ENCODE measurements around the gene ZBTB40. TPM values are rescaled to one million over a fixed set of nuclear protein-coding genes. Genes with fewer than 3 reads are reported as not detected.

ZBTB40 gene
- total RNA-seq, 1 donor from 2014 or later: 17.4 TPM

DNA sequence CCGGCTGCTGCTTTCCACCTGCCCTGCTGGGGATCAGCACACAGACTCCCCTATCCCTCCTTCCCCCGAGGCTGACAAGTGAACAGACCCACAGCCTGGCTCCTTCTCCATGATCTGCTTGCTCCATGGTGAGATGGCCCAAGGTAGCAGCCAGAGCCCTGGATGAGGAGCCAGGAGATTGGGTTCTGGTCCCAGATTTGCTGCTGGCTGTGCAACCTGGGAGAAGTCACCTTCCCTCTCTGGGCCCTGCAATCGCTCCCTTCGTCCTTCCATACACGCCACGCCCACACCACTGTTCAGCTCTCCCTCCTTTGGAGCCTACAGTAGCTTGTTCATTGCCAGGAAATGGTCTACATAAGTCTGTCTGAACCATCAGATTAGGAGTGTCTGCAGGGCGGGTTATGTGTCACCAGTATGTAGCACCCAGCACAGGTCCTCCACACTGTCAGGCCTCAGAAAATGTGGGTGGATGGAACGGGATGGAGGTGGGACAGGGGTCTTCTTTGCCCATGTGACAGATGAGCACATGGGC is 102.4 kb downstream of the ZBTB40 start:
- DNase-seq (ENCODE audit: low spot score): no peak

DNA sequence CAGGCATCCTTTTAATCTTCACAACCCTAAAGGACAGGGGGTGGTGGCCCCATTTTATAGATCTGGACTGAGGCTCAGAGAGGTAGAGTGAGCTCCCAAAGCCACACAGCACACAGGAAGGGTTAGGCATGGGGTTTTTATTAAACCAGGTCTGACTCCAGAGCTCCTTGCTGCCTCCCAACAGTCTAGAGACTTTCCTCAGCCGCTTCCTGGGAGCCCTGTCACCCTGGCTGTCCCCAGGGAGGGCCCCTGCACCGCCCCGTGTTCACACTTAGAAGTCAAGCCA is 103.7 kb downstream of the ZBTB40 start:
- no peak for DNase-seq (ENCODE audit: low spot score)

DNA sequence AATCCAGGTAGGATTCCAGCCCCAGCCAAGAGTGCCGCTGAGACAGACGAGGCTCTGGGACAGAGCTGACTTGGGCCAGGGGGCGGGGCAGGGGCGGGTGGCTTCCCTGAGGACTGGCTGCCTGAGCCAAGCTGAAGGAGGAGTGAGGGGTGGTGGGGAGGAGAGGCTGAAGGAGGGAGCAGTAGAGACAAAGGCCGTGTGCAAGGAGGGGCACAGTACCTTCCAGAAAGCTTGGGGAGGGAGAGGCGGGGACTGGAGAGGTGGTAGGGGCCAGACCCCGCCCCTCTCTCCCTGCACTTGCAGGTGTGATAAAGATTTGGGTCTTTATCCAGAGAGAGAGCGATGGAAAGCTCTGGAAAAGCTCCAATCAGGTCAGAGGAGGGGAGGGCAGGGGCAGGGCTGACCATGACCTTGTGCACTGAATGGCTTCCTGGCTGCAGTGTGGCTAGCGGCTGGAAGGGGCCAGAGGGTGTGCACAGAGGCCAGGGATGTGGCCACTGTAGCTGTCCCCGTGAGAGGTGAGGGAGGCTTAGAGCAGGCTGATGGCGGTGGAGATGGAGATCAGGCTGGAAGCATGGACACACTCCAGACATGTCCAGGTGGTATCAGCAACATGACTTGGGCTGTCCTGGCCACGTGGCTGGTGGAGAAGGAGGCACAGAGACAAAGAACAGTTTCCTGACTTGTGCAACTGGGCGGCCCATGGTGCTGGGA is 104.9 kb downstream of the ZBTB40 start:
- DNase-seq (ENCODE audit: low spot score): no peak

GRCh38 chr1:22557341-22557950 is 105.8 kb downstream of the ZBTB40 start:
- no peak for DNase-seq (ENCODE audit: low spot score)

DNA sequence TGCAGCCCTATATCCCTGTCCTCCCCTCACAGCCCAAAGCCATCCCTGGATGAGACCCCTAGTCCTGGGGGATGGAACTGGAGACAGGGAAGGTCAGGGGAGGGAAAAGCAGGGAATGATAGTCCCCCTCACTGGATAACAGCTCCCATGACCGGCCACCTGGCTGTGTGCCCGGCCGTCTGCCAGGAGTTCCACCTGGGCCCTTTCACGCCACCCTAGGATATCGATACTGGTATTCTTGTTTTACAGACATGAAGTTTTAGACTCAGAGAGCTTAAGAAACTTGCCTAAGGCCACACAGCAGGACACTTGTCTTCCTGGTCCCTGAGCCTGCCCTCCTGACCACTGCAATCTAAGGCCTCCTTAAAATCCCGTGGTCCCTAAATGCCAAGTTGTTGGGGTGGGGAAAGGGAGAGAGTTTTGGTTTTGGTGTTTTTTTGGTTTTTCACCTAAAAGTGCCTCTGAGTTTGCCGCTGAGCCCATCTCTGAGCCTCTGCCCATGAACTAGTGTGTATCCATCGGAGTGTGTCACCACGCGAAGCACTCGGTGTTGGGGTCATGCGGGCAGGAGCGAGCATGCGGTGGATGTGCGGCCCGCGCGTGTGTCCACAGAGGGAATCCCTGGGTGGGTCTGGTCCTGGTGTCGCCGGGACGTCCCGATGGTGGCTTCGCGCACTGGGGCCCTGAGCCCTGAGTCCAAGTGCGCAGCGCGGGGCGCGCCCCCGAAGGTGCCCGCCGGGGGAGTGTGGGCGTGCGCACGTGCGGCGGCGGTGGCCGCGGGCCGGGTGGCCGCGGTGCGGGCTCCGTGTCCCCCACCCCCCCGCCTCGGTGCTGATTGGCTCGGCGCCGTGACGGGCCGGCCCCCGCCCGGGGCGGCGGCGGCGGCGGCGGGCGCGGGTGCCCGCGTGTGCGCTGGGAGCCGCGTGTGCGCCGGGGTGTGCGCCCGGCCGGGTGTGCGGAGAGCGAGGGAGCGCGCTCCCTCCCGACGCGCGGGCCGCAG is 111.2 kb downstream of the ZBTB40 start, which contains the start of gene EPHA8:
Gene EPHA8, plus strand, starts transcription at position 906 of the 1,000 bp plus-strand sequence. CDS start 147 bp downstream, outside the sequence.
- DNase-seq (ENCODE audit: low spot score): no peak

DNA sequence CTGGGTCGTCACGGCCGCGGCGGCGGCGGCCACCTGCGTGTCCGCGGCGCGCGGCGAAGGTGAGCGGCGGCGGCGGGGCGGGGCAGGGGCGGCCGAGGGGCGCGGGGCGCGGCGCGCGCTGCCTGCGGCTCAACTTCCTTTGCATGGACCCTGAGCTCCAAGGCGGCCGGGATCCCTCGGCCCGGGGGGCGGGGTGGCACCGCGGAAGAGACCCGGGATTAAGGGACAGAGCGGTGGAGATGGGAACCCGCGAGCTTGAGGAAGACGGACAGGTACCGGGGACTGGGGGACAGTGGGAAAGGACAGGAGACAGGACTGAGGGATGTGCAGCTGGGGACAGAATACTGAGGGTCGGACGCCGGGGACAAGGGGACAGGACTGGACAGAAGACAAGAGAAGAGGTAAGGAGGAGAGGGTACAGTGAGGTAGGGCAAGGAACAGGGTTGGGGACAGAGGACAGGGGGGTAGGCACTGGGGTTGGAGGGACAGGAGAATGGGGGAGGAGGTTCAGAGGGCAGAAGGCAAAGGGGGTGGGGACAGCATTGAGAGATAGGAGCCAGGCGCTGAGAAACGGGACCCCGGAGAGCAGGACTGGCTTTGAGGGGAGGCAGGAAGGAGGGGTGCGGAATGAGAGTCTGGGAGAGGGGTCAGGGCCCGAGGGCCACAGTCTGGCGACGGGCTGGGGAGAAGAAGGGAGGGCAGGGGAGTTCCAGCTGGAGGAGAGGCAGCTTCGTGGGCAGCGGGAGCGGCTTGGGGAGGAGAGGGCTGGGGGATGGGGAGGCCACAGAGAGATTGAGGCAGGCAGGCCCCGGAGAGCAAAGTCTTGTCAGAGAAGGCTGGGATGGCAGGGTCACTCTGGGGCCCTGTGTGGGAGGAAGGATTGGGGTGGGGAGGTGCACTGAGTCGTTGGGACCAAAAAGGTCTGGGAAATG is 112.3 kb downstream of the ZBTB40 start:
- DNase-seq (ENCODE audit: low spot score): no peak

DNA sequence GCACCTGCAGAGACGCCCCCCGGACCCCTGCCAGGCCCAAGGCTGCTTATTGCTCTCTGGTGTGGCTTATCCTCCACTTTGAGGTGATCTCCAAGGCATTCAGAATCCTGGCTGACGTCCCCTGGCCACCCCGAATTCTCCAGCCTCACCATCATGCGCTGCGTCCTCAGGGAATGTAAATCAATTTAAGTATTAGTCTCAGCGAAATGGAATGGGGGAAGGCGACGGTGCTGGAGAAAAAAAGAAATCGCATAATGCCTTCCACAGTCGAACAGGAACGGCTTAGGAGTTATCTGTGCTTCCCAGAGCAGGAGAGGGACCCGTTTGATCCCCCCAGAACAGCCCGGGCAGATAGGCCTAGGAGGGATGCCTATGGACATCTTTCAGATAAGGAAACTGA is 114.5 kb downstream of the ZBTB40 start:
- no peak for DNase-seq (ENCODE audit: low spot score)

- no peak for DNase-seq (ENCODE audit: low spot score)
Observed at GRCh38 chr1:22567197-22567596, 115.5 kb downstream of the ZBTB40 start.

DNA sequence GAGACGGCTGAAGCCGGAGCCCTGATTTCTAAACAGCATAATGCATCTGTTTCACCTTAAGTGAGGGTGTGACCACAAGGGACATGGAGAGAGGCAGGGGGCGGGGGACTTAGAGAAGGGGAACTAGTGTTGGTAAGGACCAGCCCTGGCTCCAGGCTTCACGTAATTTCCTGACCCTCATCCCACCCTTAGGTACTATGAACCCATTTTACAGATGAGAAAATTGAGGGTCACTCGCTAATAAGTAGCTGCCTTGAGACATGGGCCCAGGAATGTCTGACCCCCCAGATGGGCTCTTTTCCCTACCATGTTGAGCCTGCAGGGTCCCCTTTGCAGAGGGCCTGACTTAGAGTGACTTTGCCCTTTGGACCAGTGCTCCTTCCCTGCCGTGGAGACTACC is 116.3 kb downstream of the ZBTB40 start:
- DNase-seq (ENCODE audit: low spot score): no peak

DNA sequence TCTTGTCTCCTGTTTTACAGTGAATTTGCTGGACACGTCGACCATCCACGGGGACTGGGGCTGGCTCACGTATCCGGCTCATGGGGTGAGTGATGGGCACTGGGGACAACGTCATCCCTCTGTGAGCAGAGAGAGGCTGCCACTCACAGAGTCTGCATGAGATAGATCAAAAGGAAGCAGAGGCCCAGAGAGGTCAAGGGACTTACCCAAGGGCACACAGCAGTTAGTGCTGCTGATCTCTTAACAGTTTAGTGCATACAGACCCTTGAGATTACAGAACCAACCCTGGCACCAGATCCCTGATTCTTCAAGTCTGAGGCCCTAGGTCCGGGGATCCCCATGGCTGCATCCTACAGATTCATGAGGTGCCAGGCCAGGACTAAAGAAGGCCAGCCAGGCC is 117.6 kb downstream of the ZBTB40 start:
- DNase-seq (ENCODE audit: low spot score): no peak

GRCh38 chr1:22570140-22570909 is 118.7 kb downstream of the ZBTB40 start:
- DNase-seq (ENCODE audit: low spot score): no peak

DNA sequence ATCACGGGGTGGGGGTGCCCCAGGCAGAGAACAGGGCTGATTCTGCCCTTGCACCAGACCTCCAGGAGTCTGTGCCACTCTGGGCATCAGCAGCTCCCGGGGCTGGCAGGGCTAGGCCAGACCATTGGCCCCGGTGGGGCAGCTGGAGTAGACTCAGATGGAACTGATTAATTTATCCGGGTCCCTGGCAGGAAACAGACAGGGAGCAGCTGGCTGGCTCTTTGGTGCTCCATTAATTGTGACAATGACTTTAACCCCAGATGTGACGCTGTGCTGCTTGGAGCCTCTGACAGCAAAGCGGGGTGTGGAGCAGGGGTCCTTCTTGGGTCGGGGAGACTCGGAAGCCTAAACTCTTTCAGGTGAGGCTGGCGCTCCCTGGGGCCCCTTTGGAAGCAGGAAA is 121.2 kb downstream of the ZBTB40 start:
- DNase-seq (ENCODE audit: low spot score): no peak

- no peak for DNase-seq (ENCODE audit: low spot score)
Observed at GRCh38 chr1:22573237-22573636, 121.6 kb downstream of the ZBTB40 start.

GRCh38 chr1:22575532-22576149 is 124.0 kb downstream of the ZBTB40 start:
- no peak for DNase-seq (ENCODE audit: low spot score)

DNA sequence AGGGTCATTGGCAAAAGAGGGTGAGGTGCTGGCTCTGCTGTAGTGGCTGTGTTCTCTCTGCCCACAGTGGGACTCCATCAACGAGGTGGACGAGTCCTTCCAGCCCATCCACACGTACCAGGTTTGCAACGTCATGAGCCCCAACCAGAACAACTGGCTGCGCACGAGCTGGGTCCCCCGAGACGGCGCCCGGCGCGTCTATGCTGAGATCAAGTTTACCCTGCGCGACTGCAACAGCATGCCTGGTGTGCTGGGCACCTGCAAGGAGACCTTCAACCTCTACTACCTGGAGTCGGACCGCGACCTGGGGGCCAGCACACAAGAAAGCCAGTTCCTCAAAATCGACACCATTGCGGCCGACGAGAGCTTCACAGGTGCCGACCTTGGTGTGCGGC is 124.5 kb downstream of the ZBTB40 start:
- no peak for DNase-seq (ENCODE audit: low spot score)

- DNase-seq (ENCODE audit: low spot score): no peak
Observed at GRCh38 chr1:22576617-22577016, 125.0 kb downstream of the ZBTB40 start.

GRCh38 chr1:22578732-22579361 is 127.2 kb downstream of the ZBTB40 start:
- DNase-seq (ENCODE audit: low spot score): no peak

DNA sequence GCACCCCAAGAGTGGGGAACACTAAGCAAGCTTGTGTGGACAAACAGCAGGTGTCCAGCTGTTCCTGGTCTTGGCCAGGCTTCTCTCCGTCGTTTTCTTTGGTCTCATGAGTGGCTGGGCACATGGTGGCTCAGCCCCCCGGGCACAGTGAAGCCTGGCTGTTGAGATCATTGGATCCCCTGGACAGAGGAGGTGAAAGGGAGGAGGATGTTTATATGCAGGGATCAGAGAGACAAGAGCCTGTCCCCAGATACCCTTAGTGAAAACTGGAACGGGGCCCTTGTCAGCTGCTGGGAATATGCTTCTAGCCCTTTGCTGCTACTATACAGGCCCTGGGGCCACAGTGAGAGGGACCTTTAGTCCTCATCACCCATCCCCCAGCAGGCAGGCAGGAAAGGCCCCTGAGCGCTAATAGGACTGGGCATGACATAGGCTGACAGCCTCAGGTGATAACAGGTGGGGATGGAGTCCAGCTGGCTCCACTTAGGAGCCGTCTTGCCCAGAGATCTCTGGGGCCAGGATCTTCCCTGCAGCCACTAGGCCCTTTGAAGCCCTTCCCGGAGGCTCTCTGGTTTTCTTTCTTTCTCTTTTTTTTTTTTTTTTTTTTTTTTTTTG is 128.0 kb downstream of the ZBTB40 start:
- DNase-seq (ENCODE audit: low spot score): no peak

Measured in mesenteric fat pad (tissue), 1 donor.